HG03108 (cell line): ENCODE data around the gene EIF4E1B.

ENCODE experiments used
- ATAC-seq: cut with Tn5 transposase; IDR thresholded peaks from one replicate; pipeline ENCODE4 v1.9.1; 2021; ENCODE audit warnings: moderate library complexity; ENCODE audit not compliant: unreplicated experiment

The EIF4E1B gene

DNA sequence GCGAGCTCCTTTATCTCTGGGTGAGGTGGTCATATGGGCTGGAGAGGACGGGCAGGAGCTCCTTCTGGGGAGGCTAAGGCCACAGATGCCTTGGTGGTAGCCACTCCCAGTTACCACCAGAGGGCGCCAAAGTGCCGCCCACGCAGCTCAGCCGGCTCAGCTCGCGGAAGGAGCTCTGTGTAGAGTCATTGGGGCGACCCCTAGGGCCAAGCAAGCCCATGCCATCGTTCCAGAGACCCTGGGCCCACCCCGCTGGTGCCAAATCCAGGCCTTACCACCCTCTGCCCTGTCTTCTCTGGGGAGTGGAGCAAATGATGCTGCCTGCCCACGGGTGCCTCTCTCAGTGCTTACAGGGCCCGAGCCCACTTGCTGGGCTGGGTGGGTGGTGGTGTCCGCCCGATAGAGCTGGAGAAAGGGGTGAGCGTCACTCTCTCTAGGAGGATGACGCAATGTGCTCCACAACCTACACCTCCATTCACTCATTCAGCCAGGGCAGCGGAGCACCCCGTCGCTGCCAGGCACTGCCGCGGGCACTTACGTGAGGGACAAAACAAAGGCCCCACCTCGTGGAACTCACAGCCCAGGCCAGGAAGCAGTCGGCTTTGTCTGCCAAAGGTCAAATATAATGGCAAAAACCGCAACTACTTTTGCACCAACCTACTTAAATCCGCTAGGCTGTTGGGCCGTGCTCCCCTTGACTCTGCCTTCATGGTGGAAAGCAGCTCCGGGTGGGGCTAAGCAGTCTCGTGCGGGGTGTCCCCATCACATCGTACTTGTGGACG, 30.6 kb downstream of the EIF4E1B start:
- ATAC-seq: no peak

DNA sequence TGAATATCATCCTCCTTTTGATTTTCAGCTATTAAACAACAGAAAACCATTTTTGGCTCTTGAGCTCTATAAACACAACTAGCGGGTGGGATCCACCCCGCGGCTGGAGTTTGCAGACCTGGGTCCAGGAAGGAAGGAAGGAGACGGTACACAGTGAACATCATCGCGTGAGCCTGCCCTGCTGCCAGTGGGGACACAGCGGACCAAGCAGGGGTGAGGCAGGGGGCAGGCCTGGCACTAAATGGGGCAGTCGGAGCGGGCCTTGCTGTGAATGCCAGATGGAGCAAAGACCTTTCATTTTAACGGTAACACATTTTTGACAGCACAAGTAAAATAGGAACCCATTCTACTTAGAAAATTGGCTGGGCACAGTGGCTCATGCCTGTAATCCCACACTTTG, 31.2 kb downstream of the EIF4E1B start:
- ATAC-seq: no peak

DNA sequence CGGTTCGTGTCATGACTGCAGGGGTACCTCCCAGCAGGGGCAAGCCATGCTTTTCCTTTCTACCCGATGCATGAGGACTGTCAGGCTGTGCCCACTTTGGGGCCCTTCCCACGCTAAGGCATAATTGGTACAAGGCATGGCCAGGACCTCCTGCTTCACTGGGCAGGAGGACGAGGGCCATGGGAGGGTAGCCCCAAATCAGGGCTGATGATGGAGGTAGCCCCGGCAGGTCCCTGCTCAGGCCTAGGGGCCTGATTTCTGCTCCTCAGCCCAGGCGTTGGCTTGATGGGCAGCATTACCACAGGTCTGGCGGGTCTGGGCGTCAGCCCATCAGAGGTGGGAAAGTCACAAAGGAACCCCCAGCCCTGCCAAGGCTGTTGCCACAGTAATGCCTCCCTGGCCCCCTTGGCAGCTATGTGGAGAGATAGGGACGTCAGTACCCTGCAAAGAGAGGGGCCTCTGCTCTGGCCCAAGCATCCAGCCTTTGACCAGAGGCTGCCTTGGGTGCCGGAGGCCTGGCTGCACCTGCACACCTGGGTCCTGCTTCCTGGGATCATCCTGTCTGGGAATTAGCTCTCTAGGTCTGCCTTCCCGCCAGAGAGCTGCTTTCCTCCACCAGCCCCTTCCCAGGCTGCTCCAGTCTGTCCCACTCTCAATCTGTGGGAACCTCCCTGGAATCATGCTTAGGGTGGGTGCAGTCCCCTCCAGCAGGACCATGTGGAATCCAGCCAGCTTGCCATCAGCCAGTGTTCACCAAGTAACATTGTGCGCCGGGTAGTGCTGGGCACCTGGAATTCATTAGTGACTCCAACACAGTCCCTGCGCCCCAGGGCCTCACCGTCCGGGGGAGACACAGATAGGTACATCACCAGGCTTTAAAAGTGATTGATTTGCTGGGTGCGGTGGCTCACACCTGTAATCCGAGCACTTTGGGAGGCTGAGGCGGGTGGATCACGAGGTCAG, 32.2 kb downstream of the EIF4E1B start:
- no peak for ATAC-seq

DNA sequence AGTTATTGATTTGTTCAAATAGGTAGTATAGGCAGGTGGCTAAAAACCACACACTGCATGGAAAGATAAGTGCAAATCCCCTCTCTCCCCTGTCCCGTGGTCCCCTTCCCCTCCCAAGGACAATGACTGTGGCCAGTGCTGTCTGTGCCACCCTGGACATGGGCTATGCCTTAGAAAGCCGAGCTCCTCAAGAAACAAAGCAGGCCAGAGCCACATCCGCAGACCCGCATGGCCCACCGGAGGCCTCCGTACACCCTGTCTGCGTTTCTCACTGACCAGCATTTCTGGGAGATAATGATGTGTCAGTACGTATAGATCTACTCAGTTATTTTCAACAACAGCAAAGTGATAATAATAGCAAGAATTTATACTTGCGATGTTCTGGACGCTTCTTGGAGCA, 33.1 kb downstream of the EIF4E1B start:
- no peak for ATAC-seq

DNA sequence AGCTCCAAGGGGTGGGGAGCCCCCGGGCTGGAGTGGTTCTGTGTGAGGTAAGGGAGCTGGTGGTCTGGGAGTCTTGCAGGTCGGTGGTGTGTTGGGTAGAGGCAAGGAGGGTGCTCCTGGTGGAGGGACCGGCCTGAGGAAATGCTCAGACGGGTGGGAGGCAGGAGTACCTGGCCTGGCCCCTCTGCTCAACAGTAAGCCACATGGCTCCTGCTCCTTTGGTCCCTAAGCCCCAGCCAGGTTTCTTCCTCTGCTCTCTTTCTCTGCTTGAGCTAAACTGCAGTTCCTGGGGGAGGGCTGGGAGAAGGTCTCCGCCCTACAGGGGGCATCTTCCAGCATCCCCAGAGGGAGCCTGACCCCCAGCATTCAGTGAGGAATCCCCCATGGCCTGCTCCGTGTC, 34.0 kb downstream of the EIF4E1B start:
- ATAC-seq: no peak

DNA sequence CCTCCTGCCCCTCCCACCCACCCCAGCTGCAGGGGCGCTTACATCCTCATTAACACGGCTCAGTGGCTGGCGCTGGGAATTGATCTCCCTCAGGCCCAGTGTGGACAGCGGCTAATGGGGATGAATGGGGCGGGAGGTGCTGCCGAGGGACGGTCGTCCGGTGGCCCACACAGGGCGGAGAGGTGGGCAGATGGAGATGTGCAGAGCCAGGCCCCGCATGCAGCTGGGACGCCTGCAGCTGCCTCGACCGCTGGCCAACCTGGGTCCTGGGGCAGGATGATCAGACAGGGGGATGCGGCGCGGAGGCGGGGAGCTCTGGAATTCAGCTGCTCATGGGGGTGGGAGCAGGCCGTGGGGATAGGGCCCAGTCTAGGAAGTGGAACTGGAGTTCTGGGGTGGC, 34.4 kb downstream of the EIF4E1B start:
- ATAC-seq: no peak

DNA sequence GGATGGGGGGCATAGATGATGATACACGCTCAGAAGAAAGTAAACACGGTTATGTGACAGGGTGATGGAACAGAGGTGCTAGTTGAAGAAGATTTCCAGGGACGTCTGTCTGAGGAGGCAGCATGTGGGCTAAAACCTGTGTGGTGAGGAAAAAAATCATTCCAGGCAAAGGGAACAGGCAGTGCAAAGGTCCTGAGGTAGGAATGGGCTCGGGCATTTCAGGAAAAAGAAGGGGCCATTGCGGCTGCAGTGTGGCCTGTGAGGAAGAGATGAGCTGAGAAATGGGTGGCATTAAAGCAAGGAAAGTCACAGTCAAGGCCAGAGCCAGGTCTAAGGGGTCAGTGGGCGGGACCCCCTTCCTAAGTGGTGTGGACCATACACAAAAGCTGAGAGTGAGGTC, 35.0 kb downstream of the EIF4E1B start:
- ATAC-seq: no peak

DNA sequence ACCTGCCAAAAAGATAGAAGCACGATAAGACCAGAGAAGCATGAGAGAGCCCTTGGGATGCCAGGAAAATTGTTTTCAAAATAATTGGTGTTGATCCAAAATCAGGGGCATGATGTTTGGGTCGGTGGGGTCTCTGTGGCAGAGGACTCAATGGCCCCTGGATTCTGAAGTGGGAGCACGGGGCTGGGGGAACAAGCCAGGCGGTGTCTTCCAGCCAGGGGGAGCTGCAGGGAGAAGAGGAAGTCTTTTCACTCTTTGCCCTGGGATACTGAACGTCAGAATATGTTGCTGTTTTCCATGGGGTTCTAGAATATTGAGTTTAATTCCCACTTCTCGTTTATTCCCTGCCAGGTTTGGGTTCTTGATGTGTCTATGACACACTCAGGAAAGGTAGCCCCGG, 37.2 kb downstream of the EIF4E1B start:
- ATAC-seq: no peak

DNA sequence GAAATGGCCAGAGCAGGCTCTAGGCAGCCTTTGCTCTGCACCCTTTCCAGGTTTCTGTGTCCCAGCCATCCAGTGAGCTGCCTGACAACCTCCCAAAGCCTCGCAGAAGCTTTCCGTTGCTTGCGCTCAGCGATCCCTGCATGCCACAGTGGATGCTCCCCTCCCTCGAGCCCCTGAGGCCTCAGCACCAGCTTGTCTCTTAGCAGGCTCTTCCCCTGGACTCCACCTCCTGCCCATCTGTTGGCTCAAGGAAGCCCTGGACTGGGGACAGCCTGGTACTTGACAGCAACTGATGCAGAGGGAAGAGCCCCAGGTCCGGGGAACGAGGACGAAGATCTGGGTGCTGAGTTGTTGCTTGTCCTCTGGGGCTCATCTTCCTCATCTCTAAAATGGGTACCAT, 40.0 kb downstream of the EIF4E1B start:
- ATAC-seq: no peak

DNA sequence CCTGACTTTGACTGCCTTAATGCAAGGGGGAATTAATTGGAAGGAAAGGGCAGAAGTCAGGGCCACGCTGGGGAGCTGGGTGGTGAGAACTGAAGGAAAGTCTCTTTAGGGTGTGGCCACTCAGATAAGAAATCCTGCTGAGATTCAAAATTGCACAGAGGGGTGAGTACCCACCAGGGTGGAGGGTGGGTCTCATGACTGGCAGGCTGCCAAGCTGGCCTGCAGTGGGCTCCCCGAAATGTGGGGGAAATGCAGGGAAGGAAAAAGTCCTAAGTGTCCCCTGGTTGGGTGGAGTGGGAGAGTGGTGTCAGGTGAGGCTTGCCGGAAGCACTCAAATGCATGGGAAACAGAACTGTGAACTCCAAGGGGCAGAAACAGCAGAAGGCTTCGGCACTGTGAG, 40.9 kb downstream of the EIF4E1B start:
- no peak for ATAC-seq

DNA sequence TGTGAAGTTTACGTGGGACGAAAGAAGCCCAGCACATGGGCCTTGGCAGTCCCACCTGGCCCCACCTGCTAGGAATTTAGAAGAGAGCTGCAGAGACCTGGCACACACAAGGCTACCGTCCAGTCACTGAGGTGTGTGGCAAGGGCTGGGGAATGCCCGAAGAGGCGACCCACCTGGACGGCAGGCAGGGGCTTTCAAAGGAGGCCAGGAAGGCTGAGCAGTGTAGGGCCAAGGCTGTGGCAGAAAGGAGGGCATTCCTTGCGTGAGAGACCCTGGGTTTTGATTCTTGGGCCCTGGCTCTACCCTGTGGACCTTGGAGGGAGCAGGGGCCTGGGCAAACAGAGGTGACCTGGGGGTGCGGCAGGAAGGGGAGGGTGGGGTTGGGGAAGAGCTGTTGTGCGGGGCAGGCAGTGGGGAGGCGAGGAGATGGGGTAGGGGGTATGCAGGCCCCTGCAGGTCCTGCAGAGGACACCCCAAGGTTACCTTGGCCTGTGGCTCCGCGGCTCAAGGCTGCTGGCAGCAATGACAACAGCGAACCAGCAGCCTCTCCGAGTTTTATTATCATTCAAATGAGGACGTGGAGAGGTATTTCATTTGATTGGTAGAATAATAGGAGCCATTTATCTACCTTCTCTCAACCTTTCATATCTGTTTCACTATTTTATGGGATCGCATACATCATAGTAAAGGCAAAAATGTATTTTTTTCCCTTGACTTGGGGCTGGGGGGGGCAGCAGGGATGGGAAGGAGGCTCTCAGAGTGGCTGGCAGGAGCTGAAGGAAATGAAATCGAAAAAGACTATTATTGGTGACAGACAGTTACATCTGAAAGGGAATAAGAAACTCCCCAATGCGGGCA, 41.6 kb downstream of the EIF4E1B start:
- ATAC-seq: no peak

DNA sequence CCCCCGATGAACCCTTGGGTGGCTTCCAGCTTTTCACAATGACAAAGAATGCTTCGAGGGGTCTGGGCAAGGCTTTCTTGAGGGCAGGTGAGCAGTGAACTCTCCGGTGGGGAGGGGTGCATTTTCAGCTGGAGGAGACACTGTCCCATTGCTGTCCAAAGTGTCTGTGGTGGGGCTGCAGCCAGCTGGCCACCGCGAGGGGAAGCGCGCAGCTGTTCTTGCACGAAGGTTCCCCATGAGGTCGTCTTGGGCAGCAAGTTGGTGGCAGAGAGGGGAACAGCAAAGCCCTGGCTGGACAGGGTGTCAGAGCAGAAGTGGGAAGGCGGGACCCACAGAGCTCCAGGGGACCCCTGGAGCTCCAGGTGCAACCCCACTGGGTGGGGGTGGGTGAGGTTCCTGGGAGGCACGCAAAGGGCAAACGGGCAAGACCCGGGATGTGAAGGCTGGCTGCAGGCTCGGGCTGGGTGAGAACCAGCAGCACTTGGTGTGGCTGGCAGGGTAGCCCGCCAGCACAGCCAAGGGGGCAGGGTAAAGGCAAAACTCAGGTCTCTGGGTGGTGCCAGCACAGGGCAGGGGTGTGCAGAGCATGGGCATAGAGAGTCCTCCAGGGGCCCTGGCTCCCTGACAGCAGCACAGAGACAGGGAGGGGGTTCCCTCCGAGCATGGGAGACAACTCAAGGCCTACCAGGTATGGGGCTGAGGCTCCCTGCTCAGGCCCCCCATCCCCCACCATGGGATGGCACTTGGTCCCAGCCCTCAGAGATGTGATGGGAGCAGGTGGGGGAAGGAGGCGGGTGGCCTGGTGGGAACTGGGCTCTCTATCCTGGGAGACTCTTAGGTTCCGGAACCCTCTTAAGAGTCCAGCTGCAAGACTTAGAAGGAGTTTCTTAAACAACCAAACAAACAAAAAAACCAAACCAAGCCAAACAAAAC, 43.4 kb downstream of the EIF4E1B start:
- ATAC-seq: no peak

DNA sequence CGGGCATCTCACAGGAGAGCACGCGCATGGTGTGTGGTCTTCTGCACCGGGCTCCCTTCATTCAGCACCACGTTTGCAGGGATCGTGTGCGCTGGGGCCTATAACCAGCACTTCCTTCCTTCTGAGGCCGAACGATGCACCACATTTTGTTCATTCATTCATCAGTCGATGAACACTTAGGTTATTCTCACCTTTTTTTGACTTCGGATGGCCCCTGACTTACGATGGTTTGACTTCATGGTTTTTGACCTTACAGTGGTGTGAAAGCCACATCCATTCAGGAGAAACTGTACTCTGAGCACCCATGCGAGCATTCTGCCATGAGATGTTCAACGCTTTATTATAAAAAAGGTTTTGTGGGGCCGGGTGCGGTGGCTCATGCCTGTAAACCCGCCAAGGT, 44.3 kb downstream of the EIF4E1B start:
- ATAC-seq: no peak

DNA sequence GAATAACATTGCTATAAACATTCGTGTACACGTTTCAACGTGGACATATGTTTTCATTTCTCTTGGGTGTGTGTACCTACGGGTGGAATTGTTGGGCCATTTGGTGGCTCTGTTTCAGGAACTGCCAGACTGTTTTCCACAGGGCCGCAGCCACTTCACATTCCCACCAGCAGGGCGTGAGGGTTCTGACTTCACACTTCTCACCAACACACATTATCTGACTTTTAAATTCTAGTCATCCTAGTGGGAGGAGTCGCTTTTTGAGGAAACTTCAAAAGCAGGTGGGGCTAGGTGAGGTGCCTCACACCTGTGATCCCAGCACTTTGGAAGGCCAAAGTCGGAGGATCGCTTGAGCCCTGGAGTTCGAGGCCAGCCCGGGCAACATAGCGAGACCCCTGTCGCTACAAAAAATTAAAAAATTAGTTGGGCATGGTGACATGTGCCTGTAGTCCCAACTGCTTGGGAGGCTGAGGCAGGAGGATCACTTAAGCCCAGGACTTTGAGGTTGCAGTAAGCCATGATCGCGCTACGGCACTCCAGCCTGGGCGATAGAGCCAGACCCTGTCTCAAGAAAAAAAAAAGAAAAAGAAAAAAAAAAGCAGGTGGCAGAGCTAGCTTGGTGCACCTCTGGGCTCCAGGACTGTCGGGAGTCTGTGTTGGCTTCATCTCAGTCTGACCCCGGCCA, 45.3 kb downstream of the EIF4E1B start:
- no peak for ATAC-seq

DNA sequence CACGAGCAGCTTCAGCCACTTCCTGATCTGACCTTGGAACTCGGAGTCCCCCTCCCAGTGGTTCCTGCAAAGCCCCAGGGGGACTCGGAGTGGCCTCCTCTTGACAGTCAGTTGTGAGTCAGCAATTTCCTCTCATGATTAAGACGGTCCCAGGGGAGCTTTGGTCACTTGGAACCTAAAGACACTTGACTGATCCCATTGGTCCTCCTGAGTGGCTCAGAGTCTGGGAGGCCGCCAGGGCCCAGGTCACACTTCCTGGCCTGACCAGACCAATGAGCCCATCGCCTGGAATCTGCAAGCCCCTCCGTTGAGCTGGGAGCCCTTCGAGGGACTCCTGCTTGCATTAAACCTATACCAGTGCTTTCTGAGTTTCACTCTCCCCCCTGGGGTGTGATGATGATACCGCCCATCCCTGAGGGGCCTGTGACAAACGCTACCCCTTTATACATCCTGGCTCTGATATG, 45.9 kb downstream of the EIF4E1B start:
- peak; percentile 75 for ATAC-seq

DNA sequence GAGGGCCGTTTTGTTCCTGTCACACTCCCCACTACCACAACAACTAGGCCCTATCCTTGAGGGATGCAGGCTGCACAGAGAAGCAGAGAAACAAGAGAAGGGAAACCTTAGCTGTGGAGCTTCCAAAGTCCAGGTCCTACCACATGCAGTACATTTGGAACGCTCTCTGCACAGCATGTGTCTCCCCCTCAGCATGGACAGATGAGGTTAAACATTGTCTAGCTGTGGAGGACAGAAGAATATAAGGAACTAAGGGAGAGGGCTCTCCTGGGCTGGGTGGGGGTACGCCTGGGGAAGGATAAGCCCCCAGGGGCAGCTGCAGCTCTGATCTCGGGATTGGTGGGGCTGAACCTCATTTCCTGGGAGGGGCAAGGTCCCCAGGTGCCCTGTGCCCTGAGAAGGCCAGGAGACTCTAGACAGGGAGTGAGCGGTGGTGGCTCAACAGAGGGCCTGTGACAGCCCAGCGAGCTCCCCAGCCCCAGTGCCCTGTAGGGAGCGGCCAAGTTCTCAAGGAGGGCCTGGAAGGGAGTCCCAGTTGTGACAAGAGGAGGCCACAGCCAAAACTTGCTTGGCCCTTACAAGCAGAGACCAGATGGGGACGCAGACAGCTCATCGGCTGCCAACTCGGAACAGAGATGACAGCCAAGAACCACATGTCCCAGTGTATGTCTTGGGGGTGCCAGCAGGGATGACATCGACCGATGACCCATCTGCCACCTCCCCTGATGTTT, 46.9 kb downstream of the EIF4E1B start:
- ATAC-seq: no peak

DNA sequence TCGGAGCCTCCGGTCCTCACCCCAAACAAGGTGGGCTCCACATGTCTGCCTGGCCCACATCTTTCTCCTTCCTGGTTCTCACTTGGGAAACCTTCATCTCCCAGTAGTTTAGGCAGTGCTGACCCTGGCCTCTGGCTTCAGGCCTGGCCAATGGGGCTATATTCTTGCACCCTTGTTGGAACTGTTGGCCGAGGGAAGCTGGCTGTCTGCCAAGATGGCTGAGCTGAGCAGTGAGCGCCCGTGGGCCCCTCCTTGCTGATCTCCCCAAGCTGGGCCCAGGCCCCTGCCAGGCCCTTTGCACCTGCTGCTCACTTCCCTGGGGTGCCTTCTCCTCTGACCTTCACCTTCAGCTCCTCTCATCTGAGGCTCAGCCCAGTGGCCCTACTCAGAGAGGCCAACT, 48.1 kb downstream of the EIF4E1B start:
- no peak for ATAC-seq

DNA sequence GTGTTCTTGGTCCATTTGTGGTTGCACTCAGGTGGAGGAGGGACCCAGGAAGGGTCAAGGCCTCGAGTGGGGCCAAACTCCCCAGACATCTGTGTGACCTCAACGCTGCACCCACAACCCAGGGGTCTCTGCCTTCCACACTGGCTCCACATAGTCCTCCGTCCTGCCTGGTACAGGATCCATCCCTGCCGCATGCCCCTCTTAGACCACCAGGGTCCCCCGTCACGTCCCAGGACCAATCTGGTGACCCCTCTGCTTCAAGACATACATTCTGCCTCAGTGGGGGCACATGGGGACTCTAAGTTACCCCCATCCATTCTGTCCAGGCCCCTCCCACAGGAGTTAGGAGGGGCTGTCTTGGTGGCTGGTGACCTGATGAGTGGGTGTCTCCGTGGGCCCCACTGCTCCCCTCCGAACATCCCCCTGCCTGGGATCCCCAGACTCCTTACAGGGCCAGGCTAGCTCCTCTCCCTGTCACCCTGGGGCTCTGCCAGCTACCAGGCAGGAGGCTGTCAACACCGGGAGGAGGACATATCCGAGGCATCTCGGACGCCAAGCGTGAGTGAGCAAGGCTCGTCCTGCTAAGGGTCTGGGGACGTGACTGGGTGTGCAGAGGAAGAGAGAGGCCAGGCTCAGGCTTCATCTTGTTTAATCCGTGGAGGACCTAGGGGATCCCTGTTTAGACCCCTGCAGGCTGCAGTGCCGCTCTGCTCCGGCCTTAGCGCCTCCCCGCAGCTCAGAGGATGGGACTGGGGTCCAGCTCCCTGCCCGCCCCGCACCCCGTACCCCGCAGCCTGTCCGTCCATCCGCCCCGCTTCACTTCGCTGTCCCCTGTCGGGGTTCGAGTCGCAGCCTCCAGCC, 49.1 kb downstream of the EIF4E1B start:
- ATAC-seq: no peak
